Type B pancreatic cell (in vitro differentiated cells): ENCODE results near the gene CASP4. TPM values are rescaled to one million over a fixed set of nuclear protein-coding genes. Genes with fewer than 3 reads are reported as not detected.
"Not testable (repeated sequence)": the region's sequence is repeated elsewhere in the genome, so short reads cannot be mapped to it uniquely, and the experiment has no call there.

Experiments used
- DNase-seq: peaks from one replicate; pipeline ENCODE4 v3.0.0; 2021; ENCODE audit warnings: mixed read lengths; ENCODE audit not compliant: unreplicated experiment; ENCODE audit errors: extremely low spot score
- H3K27ac Mint-ChIP-seq: 2 replicates; pipeline ENCODE4 v1.8.0; 2021; ENCODE audit warnings: mild to moderate bottlenecking, mixed read lengths
- H3K27me3 Mint-ChIP-seq: 2 replicates; pipeline ENCODE4 v1.8.0; 2021; ENCODE audit warnings: mixed read lengths
- H3K36me3 Mint-ChIP-seq: 2 replicates; pipeline ENCODE4 v1.8.0; 2021; ENCODE audit warnings: mixed read lengths
- H3K4me1 Mint-ChIP-seq: one replicate; pipeline ENCODE4 v1.8.0; 2021; ENCODE audit warnings: mixed read lengths; ENCODE audit not compliant: unreplicated experiment
- H3K4me3 Mint-ChIP-seq: 2 replicates; pipeline ENCODE4 v1.8.0; 2021; ENCODE audit warnings: mild to moderate bottlenecking, mixed read lengths
- H3K9me3 Mint-ChIP-seq: 2 replicates; pipeline ENCODE4 v1.8.0; 2021; ENCODE audit warnings: mixed read lengths
- CTCF ChIP-seq: fragments of 200-600 bp; sonication (generic); conservative IDR thresholded peaks from 2 replicates; pipeline ENCODE4 v1.5.0; 2021; ENCODE audit warnings: antibody characterized with exemption, mild to moderate bottlenecking
- total RNA-seq: library from RNA; stranded (reverse); gene quantifications from 2 replicates; pipeline ENCODE4 v1.2.1, GENCODE V29; 2021; ENCODE audit warnings: low replicate concordance

CASP4 gene
- total RNA-seq, 1 donor from 2014 or later, result 18.4 TPM

- H3K4me3 Mint-ChIP-seq, result no peak overlapping the region
- H3K4me1 Mint-ChIP-seq, result no peaks in the 10 kb centered on the region
- no peaks in the 10 kb centered on the region for H3K36me3 Mint-ChIP-seq
- TF ChIP-seq CTCF, result no peak
- no peaks in the 10 kb centered on the region for H3K27me3 Mint-ChIP-seq
- peaks cover 8% of the 10 kb centered on the region for H3K9me3 Mint-ChIP-seq
- no peak for DNase-seq
- H3K27ac Mint-ChIP-seq, result no peak overlapping the region
Observed at GRCh38 chr11:104991994-104992393, 23.6 kb upstream of the CASP4 start.

- TF ChIP-seq CTCF, result no peak
- H3K4me1 Mint-ChIP-seq, result no peaks in the 10 kb centered on the region
- no peaks in the 10 kb centered on the region for H3K36me3 Mint-ChIP-seq
- no peak overlapping the region for H3K4me3 Mint-ChIP-seq
- peaks cover 9% of the 10 kb centered on the region for H3K9me3 Mint-ChIP-seq
- H3K27me3 Mint-ChIP-seq, result no peaks in the 10 kb centered on the region
- no peak for DNase-seq
- no peak overlapping the region for H3K27ac Mint-ChIP-seq
Observed at GRCh38 chr11:104984808-104985207, 16.4 kb upstream of the CASP4 start.

DNA sequence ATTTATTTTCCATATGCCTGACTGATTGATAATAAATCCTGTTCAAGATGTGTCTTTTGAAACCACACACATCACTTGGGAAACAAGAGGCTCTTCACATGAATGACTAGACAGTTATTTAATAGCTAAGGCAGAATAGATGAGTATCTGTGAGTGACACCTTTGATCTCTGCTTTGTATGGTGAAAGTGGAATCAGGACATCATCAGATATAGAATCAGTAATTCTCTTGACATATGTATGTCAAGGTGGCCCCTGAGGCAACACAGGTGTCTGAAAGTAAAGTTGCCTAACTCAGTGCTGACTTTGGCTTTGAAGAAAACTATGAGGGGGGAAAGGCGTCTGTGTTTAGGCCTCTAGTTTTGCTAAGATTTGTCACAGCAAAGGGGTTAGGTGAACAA is 11.5 kb upstream of the CASP4 start:
- H3K36me3 Mint-ChIP-seq, result no peaks in the 10 kb centered on the region
- DNase-seq, result no peak
- H3K4me3 Mint-ChIP-seq, result no peak overlapping the region
- H3K9me3 Mint-ChIP-seq, result no peaks in the 10 kb centered on the region
- no peaks in the 10 kb centered on the region for H3K4me1 Mint-ChIP-seq
- TF ChIP-seq CTCF, result no peak
- H3K27ac Mint-ChIP-seq, result peak overlapping the region; percentile 48
- no peaks in the 10 kb centered on the region for H3K27me3 Mint-ChIP-seq

- no peak for TF ChIP-seq CTCF
- DNase-seq, result no peak
- Mint-ChIP-seq H3K27me3 (no peaks in the 10 kb centered on the region), H3K9me3 (peaks cover 5% of the 10 kb centered on the region), H3K4me3 (no peak overlapping the region), H3K4me1 (peaks cover 3% of the 10 kb centered on the region), H3K36me3 (peaks cover 4% of the 10 kb centered on the region), H3K27ac (no peak overlapping the region)
Observed at GRCh38 chr11:104973616-104974015, 5.2 kb upstream of the CASP4 start.

- H3K27me3 Mint-ChIP-seq, result not testable (repeated sequence)
Observed at GRCh38 chr11:104972924-104973323, 4.5 kb upstream of the CASP4 start.

DNA sequence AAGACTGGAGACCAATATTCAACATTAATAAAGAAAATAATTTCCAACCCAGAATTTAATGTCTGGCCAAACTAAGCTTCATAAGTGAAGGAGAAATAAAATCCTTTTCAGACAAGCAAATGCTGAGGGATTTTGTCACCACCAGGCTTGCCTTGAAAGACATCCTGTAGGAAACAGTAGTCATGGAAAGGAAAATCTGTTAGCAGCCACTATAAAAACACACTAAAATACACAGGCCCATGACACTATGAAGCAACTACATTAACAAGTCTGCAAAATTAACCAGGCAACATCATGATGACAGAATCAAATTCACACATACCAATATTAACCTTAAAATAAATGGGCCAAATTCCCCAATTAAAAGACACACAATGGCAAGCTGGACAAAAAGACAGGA is 2.4 kb upstream of the CASP4 start:
- Mint-ChIP-seq H3K9me3 (peaks cover 7% of the 10 kb centered on the region), H3K27ac (no peak overlapping the region), H3K27me3 (no peaks in the 10 kb centered on the region), H3K4me1 (peaks cover 18% of the 10 kb centered on the region), H3K36me3 (peaks cover 4% of the 10 kb centered on the region), H3K4me3 (no peak overlapping the region)
- TF ChIP-seq CTCF, result no peak
- DNase-seq, result no peak

More at GRCh38 chr11:104972924-104973323, 4.5 kb upstream of the CASP4 start:
- not testable (repeated sequence) for H3K27ac Mint-ChIP-seq, DNase-seq, H3K4me3 Mint-ChIP-seq, H3K9me3 Mint-ChIP-seq, H3K36me3 Mint-ChIP-seq
- peaks cover 10% of the 10 kb centered on the region for H3K4me1 Mint-ChIP-seq
